Measurements from ENCODE around the gene DBNL.

- no peak for TF ChIP-seq CTCF (IDR thresholded peaks at IDR 0.05)
- TF ChIP-seq POLR2A (IDR thresholded peaks at IDR 0.05), result no peak
Observed at GRCh38 chr7:44062903-44063295, 18.4 kb downstream of the DBNL start.
